HG02870 (cell line): Measurements from ENCODE around the gene PFDN2.
A peak's percentile ranks its signal among the peaks of the same experiment; 100 is the strongest.
"Not testable (repeated sequence)": the region's sequence is repeated elsewhere in the genome, so short reads cannot be mapped to it uniquely, and the experiment has no call there.

Source experiments
- ATAC-seq: cut with Tn5 transposase; IDR thresholded peaks from one replicate; pipeline ENCODE4 v1.9.1; 2021; ENCODE audit warnings: mild to moderate bottlenecking, moderate library complexity; ENCODE audit not compliant: unreplicated experiment

Gene PFDN2

DNA sequence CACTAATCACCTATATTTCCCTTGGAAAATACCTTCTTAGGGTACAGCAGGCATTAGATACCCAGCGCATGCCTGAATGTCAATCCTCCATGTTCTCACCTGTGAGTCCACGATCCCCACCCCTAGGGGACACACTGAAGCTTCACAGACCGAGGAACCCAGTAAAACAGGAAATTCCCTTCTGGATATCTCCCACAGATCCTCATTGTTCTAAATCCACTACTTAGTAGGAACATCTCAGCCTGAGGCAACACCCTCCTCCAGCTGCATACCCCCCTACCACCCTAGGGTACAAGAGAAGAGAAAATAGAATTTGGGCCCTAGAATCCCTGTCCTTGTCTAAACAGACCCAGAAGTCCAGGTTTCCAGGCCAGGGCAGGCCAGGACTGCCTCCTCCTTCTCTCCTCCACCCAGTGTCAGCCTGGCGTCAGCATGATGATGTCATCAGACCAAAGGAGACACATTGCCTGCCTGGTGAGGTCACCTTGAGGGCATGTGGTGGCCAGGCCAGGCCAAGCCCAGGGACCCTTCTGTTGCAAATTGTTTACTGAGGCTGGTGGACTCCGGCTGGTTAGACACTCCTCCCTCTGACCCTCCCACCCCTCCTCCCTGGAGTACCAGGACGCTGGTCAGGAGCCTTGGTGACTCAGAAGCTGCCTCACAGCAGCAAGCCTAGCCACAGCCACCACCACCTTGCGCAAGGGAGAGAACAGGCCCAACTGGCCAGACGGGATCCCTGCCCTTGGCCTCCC lies 34.7 kb downstream of the PFDN2 start:
- ATAC-seq = no peak

- ATAC-seq = no peak
Measured at GRCh38 chr1:161082483-161082882, 35.4 kb downstream of the PFDN2 start.

GRCh38 chr1:161081519-161081918 lies 36.3 kb downstream of the PFDN2 start:
- ATAC-seq = no peak

GRCh38 chr1:161080441-161081405 lies 37.1 kb downstream of the PFDN2 start:
- no peak for ATAC-seq

- ATAC-seq = no peak
Measured at GRCh38 chr1:161079436-161080110, 38.3 kb downstream of the PFDN2 start.

GRCh38 chr1:161077426-161077825 lies 40.4 kb downstream of the PFDN2 start:
- no peak for ATAC-seq

DNA sequence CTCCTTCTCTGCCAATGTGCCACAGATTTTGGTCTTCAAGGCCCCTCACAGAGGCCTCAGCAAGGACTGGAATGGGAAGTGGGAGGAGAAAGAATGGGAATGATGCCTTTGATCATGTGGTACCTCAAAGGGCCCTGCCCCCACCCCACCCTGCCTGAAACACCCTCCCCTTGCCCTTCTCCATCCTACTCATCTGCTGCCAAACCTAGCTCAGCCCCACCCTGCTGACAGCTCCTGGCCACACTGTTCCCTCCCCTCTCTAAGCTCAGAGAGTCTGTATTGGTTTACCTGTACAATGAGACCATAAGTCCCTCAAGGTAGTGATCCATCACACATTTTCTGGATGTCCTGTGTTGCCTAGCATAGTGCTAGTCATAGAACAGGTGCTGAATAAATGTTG lies 41.4 kb downstream of the PFDN2 start:
- ATAC-seq = no peak

- ATAC-seq = no peak
Measured at GRCh38 chr1:161074676-161075368, 43.0 kb downstream of the PFDN2 start.

- ATAC-seq = no peak
Measured at GRCh38 chr1:161073474-161074121, 44.2 kb downstream of the PFDN2 start.

DNA sequence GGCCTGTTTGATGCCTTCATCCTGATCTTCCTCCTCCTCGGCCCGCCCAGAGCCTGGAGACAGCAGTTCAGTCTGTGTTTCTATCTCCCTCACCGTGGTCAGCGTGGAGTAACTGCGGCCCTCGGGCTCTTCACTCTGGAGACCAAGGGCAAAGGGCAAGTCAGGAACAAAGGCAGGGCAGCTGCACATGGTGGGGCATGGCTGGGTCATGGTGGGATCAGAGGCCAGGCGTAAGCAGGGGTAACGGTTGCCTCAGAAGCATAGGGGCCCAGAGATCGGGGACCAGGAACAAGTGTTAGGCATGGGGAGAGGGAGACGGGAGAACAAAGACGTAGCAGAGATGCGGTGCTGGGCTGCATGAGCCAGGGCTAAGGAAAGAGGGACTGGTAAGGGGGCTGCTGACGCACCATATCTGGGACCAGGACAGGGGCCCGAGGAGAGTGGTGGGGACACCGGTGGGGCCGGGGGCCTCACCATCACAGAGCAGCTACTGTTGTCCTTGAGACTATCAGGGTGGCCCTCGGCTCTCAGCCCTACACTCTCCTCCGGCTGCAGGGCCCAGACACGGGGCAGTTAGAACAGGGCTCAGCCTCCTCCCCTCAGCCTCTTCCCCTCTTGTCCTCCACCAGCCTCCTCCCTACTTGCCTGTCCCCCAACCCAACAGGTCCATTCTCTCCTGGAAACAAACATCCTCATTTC lies 44.9 kb downstream of the PFDN2 start:
- no peak for ATAC-seq

DNA sequence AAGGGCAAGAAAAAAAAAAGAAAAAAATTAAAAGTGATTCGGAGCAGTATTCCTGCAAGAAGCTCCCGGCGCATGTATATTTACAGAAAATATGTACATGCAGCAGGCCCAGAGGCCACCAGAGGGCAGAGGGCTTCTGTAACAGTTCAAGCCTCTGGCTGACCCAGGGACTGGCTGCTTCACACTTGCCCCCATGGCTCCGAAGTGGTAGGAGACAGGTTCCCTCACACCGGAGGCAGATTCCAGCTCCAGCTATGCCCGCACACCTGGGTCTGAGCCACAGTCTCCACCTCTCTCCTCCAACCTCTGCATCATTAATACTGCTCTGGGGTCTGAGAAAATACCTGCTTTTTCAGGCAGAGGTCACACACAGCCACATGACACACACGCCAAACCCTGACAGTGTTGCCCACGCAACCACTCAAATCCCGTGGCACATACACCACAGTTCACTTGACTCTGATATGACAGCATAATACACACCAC lies 45.9 kb downstream of the PFDN2 start:
- no peak for ATAC-seq

GRCh38 chr1:161070761-161071160 lies 47.1 kb downstream of the PFDN2 start:
- no peak for ATAC-seq

DNA sequence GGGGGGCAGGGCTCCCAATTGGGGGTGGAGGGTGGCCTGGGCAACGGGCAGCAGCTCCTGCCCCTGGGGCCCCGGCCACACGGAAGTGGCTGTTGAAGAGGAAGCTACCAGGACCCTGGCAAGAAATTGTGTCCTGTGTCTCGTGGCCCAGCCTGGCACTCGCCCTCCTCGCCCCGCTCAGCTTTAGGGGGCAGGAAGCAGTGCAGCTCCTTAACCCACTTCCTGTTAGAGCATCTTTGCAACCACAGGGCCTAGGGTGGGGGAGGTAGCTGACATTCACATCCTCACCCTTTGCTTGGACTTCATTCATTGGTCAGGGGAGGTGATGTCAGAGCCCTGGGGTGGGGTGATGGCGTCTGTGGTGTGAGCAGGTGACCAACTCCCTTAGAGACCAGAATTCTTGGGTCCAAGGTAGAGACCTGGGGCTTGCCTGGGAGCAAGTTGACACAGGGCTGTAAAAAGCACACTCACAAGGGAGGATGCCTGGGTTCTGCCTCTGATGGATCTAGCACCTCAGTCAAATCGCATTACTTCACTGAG lies 48.0 kb downstream of the PFDN2 start, which contains the start of gene ARHGAP30:
Gene ARHGAP30, minus strand, starts transcription at position 161 of the 540 bp plus-strand sequence. CDS start 267 bp downstream, outside the sequence.
- ATAC-seq = peak; percentile 84

DNA sequence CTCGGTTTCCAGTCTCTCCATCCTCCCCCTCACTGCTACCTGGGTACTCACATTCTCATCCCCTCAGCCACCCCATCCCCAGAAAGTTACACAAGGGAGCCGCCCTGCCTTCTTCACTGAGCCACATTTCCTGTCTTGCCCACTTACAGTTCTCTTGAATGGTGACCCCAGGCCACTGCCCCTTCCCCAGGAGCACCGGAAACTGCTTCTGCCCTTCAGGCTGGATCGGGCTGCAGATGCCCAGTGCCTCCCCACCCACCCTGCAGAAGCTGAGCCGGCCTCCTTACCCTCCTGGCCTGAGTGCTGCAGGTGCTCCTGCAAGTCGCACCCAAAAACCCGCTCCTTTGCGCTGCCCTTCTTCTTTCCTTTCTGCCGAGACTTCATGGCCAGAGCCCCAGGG lies 48.6 kb downstream of the PFDN2 start:
- ATAC-seq = no peak

DNA sequence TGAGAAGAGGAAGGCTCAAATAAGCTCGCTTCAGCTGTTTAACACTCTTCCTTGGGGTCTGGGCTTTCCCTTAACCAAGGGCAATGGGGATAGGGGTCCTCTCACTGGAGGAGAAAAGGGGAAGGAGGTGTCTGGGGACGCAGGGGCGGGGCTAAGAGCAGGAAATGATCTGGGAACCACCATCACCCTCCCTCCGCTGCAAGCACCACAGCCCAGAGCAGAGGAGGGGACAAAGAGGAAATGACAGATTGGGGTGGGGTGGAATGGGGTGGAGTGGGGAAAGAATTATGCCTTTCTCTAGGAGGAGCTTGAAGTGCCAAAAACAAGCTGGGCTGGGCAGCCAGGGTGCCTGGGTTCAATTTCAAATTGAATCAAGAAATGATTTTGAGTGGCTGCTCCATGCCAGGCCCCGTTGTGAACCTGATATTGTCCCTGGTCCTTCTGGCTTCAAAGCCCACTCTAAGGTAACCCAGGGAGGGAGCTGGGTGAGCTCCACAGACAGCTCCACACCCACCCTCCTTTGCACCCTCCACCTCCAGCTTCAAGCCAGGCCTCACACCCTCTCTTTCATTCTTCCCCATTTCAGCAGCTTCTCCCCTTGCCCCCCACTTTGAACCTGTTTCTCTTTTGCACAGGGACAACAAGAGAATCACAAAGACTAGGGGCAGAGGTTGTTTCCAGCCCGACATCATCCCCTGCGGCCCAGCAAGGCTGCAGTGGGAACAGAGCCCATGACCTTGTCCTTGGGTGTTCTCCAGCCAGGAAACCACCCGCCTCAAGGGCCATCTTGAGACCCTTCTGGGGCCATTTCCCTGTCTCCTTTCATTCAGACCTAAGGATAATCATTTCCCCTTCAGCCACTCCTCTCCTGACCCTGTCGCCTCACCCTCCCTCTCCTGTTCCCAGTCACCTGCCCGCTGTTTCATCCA lies 49.3 kb downstream of the PFDN2 start:
- peak; percentile 56 for ATAC-seq

DNA sequence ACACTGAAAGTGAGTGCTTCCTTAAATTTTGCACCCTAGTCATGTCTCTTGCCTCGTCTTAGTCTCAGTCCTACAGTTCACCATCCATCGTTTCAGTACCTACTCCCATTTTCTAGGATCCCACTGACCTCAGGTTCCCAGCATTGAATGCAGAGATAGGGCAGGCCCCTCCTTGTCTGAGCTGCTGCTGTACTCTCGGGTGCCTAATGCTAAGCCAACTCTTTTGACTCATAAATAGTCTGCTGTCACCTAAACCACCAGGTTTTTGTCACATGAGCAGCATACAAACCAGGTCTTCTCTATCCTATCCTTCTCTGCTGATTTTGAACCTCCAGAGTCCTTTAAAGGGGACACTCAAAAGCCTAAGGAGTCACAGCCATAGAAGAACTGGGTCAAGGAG lies 51.1 kb downstream of the PFDN2 start:
- ATAC-seq = no peak

GRCh38 chr1:161065681-161066080 lies 52.2 kb downstream of the PFDN2 start:
- not testable (repeated sequence) for ATAC-seq

DNA sequence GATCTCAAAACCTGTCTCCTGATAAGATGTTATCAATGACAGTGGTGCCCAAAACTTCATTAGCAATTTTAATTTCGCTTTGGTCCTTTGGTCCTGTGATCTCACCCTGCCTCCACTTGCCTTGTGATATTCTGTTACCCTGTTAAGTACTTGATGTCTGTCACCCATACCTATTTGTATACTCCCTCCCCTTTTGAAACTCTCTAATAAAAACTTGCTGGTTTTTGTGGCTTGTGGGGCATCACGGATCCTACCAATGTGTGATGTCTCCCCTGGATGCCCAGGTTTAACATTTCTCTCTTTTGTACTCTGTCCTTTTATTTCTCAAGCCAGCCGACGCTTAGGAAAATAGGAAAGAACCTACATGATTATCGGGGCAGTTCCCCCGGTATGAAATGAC lies 53.9 kb downstream of the PFDN2 start:
- not testable (repeated sequence) for ATAC-seq
